Body of pancreas (tissue), 4 donors: ENCODE data around the gene CFLAR.

Experiments used
- POLR2A ChIP-seq, 3 donors: fragments of 450-650 bp; IDR thresholded peaks; one replicate each; pipeline ENCODE4 v1.6.1; 2016; ENCODE audit warnings: antibody characterized with exemption in 3 of 3, mild to moderate bottlenecking in 2 of 3
- TF ChIP-seq, protein P1 (sequence below), 7 experiments: fragments of 450-650 bp in 4 of 7; fragments of 200-600 bp in 3 of 7; sonication (generic) in 3 of 7; IDR thresholded peaks; one replicate each; pipeline ENCODE4 v1.5.1; 2016 to 2019; ENCODE audit warnings: antibody characterized with exemption in 7 of 7

DNA sequence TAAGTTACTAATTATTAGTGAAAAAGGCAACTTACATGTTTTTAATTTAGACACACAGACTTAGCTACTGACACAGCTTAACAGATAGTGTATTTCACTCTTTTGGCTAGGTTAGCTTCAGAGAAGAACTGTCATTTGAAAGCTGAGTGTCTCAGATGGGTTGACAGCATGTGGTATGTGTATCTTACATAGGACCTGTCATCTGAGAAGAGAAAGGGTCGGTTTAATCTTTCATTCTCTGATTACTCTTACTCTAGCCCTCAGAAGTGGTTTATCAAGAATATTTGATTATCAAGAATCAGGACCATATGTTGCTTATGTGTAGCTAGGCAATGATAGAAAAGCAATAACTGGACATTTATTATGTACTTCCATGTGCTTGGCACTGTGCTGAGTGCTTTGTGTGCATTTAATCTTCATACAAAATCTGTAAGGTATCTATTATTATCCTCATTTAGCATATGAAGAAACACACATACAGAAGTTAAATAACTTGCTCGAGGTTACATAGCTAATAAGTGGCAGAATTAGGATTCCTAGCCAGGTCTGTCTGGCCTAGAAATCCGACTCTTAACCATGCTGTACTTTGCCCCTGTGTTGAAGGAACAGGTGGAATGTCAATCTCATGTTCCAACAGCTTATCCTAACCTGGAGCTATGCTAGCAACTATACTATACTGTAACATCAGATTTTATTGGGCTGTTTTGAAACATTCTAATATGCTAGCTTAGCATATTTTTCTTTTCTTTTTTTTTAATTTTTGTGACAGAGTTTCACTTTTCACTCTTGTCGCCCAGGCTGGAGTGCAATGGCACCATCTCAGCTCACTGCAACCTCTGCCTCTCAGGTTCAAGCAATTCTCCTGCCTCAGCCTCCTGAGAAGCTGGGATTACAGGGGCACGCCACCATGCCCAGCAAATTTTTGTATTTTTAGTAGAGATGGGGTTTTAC, 28.4 kb downstream of the CFLAR start:
- TF ChIP-seq, protein P1, sequence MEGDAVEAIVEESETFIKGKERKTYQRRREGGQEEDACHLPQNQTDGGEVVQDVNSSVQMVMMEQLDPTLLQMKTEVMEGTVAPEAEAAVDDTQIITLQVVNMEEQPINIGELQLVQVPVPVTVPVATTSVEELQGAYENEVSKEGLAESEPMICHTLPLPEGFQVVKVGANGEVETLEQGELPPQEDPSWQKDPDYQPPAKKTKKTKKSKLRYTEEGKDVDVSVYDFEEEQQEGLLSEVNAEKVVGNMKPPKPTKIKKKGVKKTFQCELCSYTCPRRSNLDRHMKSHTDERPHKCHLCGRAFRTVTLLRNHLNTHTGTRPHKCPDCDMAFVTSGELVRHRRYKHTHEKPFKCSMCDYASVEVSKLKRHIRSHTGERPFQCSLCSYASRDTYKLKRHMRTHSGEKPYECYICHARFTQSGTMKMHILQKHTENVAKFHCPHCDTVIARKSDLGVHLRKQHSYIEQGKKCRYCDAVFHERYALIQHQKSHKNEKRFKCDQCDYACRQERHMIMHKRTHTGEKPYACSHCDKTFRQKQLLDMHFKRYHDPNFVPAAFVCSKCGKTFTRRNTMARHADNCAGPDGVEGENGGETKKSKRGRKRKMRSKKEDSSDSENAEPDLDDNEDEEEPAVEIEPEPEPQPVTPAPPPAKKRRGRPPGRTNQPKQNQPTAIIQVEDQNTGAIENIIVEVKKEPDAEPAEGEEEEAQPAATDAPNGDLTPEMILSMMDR (IDR thresholded peaks at IDR 0.05) = no peak
- no peak for TF ChIP-seq POLR2A (IDR thresholded peaks at IDR 0.05)
